ENCODE data around the gene HSF4. TPM values are rescaled to one million over a fixed set of nuclear protein-coding genes. Genes with fewer than 3 reads are reported as not detected.

Gene HSF4
- total RNA-seq, 1 experiment from 2014 or later: 2.2 TPM

DNA sequence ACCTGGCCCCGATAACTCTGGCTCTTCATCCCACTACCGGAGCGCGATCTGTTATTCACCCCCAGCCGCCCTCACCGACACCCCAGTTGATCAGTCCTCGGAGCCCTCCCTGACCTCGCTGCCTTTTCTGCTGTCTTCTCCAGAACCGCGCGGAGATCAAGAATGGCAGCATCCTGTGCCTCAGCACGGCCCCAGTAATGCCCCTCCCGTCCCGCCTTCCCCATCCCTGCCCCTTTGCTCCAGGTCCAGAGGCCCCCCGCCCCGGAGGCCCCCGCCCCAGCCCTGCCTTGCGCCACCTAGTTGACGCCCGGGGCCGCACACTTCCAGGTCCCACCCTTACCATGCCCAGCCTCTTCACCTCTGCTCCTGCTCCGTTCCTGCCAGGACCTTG, 35.3 kb downstream of the HSF4 start:
- H3K27ac Mint-ChIP-seq: peak overlapping the region; percentile 84
- CTCF ChIA-PET: interaction anchor here (0.6 to 3.9 kb wide), 22 partner anchors 10 to 290 kb away, joined by 3 to 65 read pairs (median 14); partner anchors contain the start of genes B3GNT9, CES3, EXOC3L1 and FHOD1
- peaks cover 26% of the 10 kb centered on the region for H3K36me3 Mint-ChIP-seq
- peak; percentile 63 for ATAC-seq
- H3K4me3 Mint-ChIP-seq: peak overlapping the region; percentile 83
- DNase-seq (ENCODE audit: low spot score): peak; percentile 81
- H3K4me1 Mint-ChIP-seq: peaks cover 9% of the 10 kb centered on the region
- TF ChIP-seq, protein P1, sequence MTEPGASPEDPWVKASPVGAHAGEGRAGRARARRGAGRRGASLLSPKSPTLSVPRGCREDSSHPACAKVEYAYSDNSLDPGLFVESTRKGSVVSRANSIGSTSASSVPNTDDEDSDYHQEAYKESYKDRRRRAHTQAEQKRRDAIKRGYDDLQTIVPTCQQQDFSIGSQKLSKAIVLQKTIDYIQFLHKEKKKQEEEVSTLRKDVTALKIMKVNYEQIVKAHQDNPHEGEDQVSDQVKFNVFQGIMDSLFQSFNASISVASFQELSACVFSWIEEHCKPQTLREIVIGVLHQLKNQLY (CRISPR knock-in tag; IDR thresholded peaks at IDR 0.05): no peak
- TF ChIP-seq, protein P2, sequence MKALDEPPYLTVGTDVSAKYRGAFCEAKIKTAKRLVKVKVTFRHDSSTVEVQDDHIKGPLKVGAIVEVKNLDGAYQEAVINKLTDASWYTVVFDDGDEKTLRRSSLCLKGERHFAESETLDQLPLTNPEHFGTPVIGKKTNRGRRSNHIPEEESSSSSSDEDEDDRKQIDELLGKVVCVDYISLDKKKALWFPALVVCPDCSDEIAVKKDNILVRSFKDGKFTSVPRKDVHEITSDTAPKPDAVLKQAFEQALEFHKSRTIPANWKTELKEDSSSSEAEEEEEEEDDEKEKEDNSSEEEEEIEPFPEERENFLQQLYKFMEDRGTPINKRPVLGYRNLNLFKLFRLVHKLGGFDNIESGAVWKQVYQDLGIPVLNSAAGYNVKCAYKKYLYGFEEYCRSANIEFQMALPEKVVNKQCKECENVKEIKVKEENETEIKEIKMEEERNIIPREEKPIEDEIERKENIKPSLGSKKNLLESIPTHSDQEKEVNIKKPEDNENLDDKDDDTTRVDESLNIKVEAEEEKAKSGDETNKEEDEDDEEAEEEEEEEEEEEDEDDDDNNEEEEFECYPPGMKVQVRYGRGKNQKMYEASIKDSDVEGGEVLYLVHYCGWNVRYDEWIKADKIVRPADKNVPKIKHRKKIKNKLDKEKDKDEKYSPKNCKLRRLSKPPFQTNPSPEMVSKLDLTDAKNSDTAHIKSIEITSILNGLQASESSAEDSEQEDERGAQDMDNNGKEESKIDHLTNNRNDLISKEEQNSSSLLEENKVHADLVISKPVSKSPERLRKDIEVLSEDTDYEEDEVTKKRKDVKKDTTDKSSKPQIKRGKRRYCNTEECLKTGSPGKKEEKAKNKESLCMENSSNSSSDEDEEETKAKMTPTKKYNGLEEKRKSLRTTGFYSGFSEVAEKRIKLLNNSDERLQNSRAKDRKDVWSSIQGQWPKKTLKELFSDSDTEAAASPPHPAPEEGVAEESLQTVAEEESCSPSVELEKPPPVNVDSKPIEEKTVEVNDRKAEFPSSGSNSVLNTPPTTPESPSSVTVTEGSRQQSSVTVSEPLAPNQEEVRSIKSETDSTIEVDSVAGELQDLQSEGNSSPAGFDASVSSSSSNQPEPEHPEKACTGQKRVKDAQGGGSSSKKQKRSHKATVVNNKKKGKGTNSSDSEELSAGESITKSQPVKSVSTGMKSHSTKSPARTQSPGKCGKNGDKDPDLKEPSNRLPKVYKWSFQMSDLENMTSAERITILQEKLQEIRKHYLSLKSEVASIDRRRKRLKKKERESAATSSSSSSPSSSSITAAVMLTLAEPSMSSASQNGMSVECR (CRISPR knock-in tag; IDR thresholded peaks at IDR 0.05; ENCODE audit: borderline replicate concordance): no peak
- TF ChIP-seq, protein P3, sequence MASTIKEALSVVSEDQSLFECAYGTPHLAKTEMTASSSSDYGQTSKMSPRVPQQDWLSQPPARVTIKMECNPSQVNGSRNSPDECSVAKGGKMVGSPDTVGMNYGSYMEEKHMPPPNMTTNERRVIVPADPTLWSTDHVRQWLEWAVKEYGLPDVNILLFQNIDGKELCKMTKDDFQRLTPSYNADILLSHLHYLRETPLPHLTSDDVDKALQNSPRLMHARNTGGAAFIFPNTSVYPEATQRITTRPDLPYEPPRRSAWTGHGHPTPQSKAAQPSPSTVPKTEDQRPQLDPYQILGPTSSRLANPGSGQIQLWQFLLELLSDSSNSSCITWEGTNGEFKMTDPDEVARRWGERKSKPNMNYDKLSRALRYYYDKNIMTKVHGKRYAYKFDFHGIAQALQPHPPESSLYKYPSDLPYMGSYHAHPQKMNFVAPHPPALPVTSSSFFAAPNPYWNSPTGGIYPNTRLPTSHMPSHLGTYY (CRISPR knock-in tag; IDR thresholded peaks at IDR 0.05): no peak
- TF ChIP-seq TEAD1 (CRISPR knock-in tag; IDR thresholded peaks at IDR 0.05): no peak
- no peak for TF ChIP-seq KAT7 (CRISPR knock-in tag; IDR thresholded peaks at IDR 0.05; ENCODE audit: borderline replicate concordance)
- TF ChIP-seq GRHL2 (CRISPR knock-in tag; IDR thresholded peaks at IDR 0.05; ENCODE audit: insufficient replicate concordance, severe bottlenecking): no peak
- no peak for TF ChIP-seq SP1 (CRISPR knock-in tag; conservative IDR thresholded peaks at IDR 0.05)
- TF ChIP-seq, protein P4, sequence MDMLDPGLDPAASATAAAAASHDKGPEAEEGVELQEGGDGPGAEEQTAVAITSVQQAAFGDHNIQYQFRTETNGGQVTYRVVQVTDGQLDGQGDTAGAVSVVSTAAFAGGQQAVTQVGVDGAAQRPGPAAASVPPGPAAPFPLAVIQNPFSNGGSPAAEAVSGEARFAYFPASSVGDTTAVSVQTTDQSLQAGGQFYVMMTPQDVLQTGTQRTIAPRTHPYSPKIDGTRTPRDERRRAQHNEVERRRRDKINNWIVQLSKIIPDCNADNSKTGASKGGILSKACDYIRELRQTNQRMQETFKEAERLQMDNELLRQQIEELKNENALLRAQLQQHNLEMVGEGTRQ (CRISPR knock-in tag; IDR thresholded peaks at IDR 0.05): no peak
- no peak for TF ChIP-seq ZNF396 (CRISPR knock-in tag; IDR thresholded peaks at IDR 0.05; ENCODE audit: borderline replicate concordance)
- no peak for TF ChIP-seq ZNF232 (CRISPR knock-in tag; IDR thresholded peaks at IDR 0.05)
- TF ChIP-seq, protein P5, sequence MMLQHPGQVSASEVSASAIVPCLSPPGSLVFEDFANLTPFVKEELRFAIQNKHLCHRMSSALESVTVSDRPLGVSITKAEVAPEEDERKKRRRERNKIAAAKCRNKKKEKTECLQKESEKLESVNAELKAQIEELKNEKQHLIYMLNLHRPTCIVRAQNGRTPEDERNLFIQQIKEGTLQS (CRISPR knock-in tag; conservative IDR thresholded peaks at IDR 0.05): no peak
- no peak for TF ChIP-seq JUN (CRISPR knock-in tag; IDR thresholded peaks at IDR 0.05)
- TF ChIP-seq, protein P6, sequence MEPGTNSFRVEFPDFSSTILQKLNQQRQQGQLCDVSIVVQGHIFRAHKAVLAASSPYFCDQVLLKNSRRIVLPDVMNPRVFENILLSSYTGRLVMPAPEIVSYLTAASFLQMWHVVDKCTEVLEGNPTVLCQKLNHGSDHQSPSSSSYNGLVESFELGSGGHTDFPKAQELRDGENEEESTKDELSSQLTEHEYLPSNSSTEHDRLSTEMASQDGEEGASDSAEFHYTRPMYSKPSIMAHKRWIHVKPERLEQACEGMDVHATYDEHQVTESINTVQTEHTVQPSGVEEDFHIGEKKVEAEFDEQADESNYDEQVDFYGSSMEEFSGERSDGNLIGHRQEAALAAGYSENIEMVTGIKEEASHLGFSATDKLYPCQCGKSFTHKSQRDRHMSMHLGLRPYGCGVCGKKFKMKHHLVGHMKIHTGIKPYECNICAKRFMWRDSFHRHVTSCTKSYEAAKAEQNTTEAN (CRISPR knock-in tag; IDR thresholded peaks at IDR 0.05): no peak
- TF ChIP-seq HMGA2 (CRISPR knock-in tag; IDR thresholded peaks at IDR 0.05): no peak
- TF ChIP-seq ZNF138 (CRISPR knock-in tag; conservative IDR thresholded peaks at IDR 0.05): no peak
- TF ChIP-seq, protein P7, sequence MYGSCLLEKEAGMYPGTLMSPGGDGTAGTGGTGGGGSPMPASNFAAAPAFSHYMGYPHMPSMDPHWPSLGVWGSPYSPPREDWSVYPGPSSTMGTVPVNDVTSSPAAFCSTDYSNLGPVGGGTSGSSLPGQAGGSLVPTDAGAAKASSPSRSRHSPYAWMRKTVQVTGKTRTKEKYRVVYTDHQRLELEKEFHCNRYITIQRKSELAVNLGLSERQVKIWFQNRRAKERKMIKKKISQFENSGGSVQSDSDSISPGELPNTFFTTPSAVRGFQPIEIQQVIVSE (CRISPR knock-in tag; IDR thresholded peaks at IDR 0.05; ENCODE audit: borderline replicate concordance): no peak
- H3K9me3 Mint-ChIP-seq: no peaks in the 10 kb centered on the region
- H3K27me3 Mint-ChIP-seq (ENCODE audit: low read depth): no peaks in the 10 kb centered on the region
- POLR2A ChIA-PET: interaction anchor here (0.7 to 1.0 kb wide), 3 partner anchors 27 to 48 kb away, joined by 3 to 5 read pairs (median 4); partner anchors contain the start of genes FHOD1 and TMEM208
